NCI-H69 (cell line): Measurements from ENCODE around the gene SLC51B.
A peak's percentile ranks its signal among the peaks of the same experiment; 100 is the strongest.
"Not testable (repeated sequence)": the region's sequence is repeated elsewhere in the genome, so short reads cannot be mapped to it uniquely, and the experiment has no call there.

Experiments
- DNase-seq: peaks from one replicate; lab custom pipeline; 2025; lab: John Stamatoyannopoulos, UW

The SLC51B gene

DNA sequence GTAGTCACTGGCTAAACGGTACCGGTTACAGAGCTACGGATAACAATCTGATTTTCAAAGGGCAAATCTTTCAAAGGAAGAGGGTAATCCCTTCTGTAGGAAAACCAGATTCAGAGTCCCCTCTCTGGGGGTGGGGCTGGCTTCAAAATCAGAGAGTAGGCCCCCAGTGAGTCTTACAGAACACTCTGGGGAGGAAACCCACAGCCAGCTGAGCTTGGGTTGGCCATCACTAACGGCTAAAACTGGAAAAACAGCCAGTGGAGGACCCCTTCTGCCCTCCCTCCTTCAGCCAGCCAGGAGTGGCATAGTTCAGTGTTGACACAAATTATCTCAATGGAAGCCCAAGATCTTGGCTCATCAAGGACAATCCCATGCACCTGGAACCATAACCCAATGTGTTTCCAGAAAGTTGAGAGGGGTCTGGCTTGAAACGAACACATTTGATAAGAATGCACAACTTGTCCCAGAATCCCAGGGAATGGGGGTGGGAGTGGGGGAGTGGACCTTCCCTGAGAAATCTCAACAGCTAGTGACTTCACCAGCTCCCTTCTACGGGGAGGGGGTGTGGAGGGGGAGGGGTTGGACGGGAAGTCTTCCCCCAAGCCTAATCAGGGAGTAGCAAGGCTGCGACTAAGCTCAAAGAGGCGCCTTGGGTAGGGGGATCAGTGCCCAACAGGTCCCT, 21.6 kb downstream of the SLC51B start:
- no peak for DNase-seq

GRCh38 chr15:65067317-65067644, 22.1 kb downstream of the SLC51B start:
- DNase-seq, result no peak

DNA sequence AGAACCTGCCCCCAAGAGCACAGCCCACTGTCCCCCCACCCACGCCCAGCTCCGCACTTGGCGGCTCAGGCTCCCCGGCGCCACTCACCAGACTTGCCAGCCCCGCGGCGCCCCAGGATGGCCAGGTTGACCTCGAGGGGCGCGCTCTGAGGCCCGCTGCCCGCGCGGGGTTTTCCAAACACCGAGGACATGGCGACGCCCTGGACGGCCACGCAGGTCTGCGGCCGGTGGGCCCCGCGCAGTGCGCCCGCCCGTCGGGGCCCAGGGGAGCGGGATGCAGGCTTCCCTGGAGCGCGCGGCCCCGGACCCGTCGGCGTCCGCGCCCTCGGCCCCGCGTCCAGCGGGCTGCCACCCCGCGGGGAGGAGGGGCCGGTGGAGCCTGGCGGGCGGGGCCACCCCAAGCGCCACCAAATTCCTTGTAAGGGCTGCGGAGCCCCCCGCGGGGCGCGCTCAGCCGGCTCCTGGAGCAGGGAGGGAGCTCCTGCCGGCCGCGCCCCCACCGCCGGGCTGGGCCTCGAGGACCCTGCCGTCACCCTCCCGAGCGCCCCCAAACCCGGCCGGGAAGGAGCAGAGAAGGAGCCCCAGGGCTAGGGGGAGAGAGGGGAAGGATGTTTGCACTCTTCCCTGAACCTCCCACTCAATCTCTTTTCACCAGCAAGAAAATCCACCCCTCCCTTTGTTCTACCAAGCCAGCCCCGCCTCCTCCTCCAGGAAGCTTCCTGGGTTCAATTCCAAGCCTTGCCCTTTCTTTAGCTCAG, 22.6 kb downstream of the SLC51B start, which contains the start of gene RASL12:
TSS of gene RASL12 (minus strand) at position 347 of the 758 bp plus-strand sequence. CDS start at position 191, 156 bp downstream.
- peak; percentile 62 for DNase-seq

- DNase-seq, result peak; percentile 40
These were observed 23.2 kb downstream of the SLC51B start for GRCh38 chr15:65068403-65068788.

- no peak for DNase-seq
These were observed 24.0 kb downstream of the SLC51B start for GRCh38 chr15:65069179-65069578.

DNA sequence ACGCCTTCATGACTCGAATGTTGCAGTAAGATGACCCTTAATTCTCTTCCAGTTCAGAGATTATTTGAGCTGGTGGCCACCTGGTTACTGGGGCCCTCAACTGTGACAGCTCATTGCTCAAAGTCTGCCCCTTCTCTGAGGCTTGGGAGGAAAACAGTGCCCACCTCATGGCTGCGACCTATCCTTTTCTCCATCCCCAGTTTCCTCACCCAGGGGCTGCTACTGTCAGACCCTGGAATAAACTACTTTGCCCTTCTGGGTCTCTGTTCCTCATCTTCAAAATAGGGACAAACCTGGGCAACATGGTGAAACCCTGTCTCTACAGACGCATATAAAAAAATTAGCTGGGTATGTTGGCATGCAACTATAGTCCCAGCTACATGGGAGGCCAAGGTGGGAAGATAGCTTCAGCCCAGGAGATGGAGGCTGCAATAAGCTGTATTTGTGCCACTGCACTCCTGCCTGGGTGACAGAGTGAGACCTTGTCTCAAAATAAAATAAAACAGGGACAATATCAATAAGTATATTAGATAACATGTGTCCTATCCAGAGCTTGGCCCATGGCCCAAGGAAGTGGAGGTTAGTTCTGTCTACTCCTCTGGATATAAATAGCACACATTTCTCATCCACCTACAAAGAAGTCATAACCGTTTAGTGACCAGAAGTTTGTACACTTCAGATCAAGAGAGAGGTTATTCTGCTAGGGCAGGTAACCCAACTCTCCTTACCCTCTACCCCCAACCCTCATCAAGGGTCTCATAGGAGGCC, 24.8 kb downstream of the SLC51B start:
- no peak for DNase-seq

- DNase-seq, result no peak
These were observed 26.2 kb downstream of the SLC51B start for GRCh38 chr15:65071381-65071811.

DNA sequence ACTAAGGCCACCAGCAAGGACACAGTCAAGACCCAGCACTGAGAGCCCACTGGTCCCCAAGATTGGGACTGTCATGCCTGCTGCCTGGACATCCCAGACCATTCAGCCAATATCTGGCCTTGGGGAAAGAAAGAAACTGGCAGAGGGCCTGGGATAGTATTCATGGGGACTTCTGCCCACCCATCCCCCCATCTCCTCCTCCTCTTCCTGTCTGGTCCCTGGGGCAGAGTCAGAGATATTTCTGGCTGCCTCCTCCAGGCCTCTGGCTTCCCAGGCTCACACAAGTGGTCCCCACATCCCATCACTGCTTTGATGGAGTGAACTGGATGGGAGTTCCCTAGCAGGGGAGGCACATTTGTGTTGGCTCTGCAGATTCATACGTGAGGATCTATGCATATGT, 26.8 kb downstream of the SLC51B start:
- DNase-seq, result no peak

DNA sequence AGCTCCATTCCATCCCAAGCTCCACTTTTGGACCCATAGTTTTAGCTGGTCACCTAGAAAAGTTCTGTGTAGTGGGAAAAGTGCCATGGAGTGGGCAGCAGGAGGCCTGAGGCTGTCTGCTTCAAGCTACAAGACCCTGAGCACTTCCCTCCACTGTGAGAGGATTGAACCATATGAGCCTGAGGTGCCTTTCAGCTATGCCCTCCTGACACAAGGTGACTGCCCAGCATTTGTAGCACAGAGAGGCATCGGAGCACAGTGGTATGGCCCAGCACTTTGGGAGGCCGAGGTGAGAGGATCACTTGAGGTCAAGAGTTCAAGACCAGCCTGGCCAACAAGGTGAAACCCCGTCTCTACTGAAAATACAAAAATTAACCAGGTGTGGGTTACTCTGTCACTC, 27.4 kb downstream of the SLC51B start:
- no peak for DNase-seq

- not testable (repeated sequence) for DNase-seq
These were observed 29.8 kb downstream of the SLC51B start for GRCh38 chr15:65074946-65075345.

- DNase-seq, result not testable (repeated sequence)
These were observed 30.6 kb downstream of the SLC51B start for GRCh38 chr15:65075607-65076395.

GRCh38 chr15:65076486-65077290, 31.5 kb downstream of the SLC51B start, which contains the start of gene KBTBD13:
TSS of gene KBTBD13 (plus strand) at chr15:65076746. CDS start at chr15:65076816, 70 bp downstream.
- DNase-seq, result no peak

DNA sequence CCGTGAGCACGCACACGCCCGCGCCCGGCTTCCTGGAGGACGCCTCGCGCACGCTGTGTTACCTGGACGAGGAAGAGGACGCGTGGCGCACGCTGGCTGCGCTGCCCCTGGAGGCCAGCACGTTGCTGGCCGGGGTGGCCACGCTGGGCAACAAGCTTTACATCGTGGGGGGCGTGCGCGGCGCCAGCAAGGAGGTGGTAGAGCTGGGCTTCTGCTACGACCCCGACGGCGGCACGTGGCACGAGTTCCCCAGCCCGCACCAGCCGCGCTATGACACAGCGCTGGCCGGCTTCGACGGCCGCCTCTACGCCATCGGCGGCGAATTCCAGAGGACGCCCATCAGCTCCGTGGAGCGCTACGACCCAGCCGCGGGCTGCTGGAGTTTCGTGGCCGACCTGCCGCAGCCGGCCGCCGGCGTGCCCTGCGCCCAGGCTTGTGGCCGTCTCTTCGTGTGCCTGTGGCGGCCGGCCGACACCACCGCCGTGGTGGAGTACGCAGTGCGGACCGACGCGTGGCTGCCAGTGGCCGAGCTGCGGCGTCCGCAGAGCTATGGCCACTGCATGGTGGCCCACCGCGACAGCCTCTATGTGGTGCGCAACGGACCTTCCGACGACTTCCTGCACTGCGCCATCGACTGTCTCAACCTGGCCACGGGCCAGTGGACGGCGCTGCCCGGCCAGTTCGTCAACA, 32.2 kb downstream of the SLC51B start:
- DNase-seq, result no peak

DNA sequence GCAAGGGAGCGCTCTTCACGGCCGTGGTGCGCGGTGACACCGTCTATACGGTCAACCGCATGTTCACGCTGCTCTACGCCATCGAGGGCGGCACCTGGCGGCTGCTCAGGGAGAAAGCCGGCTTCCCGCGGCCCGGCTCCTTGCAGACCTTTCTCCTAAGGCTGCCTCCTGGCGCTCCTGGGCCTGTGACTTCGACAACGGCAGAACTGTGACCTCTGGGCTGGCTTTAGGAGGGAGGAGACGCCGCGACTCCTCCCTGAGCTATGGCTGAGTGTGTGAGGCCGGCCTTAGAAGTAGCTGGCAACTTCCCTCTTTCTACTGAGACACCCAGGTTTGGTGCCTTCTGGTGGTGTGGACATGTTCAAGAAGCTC, 32.8 kb downstream of the SLC51B start:
- DNase-seq, result peak; percentile 26

- no peak for DNase-seq
These were observed 34.4 kb downstream of the SLC51B start for GRCh38 chr15:65079580-65079979.

DNA sequence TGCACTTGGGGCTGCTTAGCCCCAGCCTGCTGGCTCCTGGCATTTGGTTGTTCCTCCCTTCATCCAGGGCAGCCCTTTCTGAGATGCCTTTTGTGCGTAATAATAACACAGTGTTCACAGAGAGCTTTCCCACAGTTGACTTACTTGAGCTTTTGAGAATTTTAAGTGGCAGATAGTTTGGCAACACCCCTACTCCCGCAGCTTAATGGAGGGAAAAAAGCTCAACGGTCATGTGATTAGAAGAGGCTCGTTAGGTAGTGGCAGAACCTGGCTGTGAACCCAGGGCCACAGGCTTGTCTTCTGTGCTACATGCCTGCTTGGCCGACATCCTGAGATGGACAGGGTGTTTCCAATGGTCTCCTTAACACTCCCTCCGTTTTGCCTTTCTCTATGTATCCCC, 36.1 kb downstream of the SLC51B start:
- no peak for DNase-seq

DNA sequence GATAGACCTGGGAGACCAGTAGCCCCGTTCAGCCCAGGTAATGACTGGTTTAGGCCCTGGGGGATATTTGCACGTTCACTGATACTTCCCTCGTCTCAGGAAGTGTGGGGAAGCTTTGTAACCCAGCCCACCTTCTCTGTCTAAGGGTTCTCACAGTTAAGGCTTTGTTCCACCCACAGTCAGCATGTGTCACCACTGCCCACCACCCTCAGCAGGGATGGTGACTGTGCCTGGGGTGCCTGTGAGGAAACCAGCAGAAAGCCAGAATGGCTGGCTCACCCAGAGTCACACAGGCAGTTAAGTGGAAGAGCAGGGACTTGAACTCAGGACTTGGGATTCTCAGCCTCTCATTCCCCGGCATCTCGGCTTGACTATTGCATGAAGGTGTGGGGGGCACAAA, 36.6 kb downstream of the SLC51B start:
- peak; percentile 16 for DNase-seq

- peak; percentile 71 for DNase-seq
These were observed 37.2 kb downstream of the SLC51B start for GRCh38 chr15:65082303-65082953.

DNA sequence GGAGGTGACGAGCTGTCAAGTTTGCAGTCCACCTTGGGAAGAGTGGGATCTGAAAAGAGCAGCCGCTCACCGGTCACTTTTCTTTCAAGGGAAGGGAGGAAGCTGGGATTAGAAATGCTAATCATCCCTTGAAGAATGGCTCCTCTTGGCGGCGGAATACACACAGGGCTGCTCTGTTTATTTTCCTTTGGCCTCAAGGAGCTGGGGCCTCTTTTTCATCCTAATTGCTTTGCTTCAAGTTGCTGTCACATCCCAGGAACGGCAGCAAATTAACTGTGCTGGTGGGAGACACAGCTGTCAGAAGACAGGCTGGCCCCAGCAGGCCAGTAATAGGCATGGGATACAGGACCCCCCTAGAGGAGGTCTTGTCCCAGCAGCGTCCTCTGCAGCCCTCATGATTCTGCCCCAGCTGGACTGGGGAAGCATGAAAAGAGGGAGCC, 38.1 kb downstream of the SLC51B start:
- DNase-seq, result peak; percentile 46
